NCI-H345 treated with DMSO at 0.1 percent for 48 hours (cell line): ENCODE data around the gene VPS37C.
"Not testable (repeated sequence)": the region's sequence is repeated elsewhere in the genome, so short reads cannot be mapped to it uniquely, and the experiment has no call there.

Experiments used
- DNase-seq: peaks from one replicate; lab custom pipeline; 2025; ENCODE audit not compliant: unreplicated experiment; lab: John Stamatoyannopoulos, UW

Gene VPS37C

DNA sequence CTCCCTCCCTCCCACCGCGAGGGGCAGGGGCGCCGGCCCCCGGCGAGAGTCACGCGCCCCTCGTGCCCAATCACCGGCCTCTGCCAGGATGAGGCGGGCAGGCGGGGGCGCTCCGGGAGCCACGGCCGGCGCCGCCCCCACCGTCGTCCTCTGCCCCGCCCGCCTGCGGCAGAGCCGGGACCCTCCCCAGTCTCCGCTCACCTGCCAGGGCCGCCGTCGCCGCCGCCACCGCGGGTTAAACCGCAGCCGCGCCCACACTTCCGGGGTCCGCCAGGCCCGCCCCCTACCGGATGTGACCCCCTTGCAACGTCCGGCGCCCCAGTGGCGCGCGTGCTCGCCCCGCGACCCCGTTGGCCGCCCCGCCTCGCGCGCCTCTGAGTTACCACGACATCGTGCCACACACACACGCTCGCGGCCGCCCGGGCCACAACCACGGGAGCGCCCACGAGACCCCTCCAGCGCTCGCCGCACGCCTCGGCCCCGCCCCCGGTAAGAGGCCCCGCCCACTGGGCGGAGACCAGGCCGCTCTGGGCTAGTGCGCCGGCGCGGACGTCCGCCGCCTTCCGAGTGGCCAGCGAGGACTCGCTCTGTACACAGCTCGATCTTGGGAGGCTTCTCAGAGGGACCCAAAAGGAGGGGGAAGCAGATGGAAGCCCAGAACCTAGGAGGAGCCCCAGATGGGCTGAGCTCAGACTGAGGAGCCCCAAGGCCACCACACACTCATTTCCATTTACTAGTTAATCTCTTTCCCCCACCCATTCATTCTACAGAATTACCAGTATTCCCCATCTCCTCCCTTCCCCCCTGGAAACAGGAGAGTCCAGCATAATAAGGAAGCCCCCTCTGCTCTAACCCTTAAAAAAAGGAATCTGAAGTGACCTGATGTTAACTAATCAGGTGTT is at the start of gene VPS37C:
Gene VPS37C, minus strand, starts transcription at position 237 of the 902 bp plus-strand sequence. CDS start 22,597 bp downstream, outside the sequence.
- DNase-seq: peak; percentile 72

DNA sequence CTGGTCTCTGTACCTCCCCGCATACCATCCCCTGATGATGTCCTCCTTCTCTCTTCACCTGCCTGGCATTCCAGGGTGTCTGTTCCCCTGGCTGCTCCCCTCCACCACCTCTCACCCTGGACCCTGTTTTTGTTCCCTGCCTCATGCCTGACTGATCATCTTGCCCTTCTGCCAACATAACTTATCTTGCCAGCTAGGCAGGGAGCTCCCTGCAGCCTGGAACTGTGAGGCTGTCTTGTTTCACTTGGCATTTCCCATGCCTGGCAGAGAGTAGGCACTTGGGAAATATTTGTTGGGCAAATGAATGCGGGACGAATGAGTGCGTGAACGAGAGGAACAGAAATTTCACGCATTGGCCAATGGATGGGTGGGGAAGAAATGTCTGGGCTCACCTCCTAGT is 49.4 kb upstream of the VPS37C start:
- DNase-seq: not testable (repeated sequence)

DNA sequence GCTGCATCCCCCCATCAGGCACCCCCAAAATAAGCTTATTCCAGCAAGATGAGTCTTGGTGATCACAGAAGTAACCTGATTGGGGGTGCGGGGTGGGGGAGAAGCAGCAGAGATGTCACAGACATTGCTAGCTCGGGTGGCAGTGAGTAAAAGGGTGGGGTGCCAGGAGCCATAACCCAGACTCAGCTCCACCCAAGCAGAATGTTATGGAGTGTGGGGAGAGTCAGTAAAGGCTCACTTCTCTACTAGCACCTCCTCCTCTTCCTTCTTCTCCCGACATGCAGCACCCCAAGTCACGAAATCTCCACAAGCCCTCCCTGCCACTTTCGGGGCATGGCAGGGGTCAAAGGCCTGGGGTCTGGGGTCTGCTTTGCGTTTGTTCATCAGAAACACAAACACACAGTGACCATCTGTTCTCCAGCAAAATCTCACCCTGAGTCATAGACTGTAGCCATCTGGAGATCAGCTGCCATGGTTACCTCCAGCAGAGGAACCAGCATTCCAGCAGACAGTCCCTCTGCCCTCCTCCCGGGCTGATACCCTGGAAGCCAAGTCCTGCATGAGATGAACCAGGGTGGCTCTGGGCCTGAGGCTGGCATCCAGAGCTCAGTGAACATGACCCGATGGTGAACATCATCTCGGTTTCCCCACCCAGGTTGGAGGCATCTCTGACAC is 46.5 kb upstream of the VPS37C start:
- DNase-seq: not testable (repeated sequence)

DNA sequence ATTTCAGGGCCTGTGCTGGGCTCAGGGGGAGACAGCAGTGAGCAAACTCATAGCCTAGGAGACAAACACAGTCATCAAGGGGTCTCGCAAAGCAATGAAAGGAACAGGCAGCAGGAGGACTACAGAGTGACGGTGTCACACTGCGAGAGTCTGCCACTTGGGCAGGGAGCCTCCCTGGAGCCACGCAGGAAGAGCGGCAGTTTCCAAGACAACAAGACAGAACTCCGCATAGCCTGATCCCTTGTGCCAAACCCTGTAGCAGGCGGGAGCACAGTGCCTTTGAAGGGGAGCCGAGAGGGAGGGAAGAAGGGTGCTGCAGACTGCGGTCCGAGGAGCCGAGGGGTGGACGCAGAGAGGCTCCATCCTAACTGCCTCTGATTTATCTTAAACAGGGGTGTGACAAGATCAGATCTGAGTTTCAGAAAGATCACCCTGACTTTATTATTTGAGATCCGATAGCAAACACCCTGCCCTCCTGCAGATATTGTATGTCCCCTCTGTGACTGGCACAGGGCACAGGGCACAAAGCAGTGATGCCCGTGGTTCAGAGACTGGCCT is 43.4 kb upstream of the VPS37C start:
- DNase-seq: not testable (repeated sequence)

DNA sequence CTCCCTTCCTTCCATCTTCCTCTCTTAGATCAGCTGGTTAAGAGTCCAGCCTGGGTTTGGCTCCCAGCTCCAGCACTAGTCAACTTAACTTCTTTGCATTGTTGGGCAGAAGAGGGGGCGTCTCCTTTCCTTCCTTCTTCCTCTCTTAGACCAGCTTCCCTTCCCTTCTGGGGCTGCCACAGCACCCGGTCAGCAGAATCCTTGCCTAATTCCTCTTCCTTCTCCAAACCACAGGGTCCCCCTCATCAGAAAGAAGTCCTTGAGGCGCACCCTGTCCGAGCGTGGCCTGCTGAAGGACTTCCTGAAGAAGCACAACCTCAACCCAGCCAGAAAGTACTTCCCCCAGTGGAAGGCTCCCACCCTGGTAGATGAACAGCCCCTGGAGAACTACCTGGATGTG is 42.6 kb upstream of the VPS37C start:
- not testable (repeated sequence) for DNase-seq

DNA sequence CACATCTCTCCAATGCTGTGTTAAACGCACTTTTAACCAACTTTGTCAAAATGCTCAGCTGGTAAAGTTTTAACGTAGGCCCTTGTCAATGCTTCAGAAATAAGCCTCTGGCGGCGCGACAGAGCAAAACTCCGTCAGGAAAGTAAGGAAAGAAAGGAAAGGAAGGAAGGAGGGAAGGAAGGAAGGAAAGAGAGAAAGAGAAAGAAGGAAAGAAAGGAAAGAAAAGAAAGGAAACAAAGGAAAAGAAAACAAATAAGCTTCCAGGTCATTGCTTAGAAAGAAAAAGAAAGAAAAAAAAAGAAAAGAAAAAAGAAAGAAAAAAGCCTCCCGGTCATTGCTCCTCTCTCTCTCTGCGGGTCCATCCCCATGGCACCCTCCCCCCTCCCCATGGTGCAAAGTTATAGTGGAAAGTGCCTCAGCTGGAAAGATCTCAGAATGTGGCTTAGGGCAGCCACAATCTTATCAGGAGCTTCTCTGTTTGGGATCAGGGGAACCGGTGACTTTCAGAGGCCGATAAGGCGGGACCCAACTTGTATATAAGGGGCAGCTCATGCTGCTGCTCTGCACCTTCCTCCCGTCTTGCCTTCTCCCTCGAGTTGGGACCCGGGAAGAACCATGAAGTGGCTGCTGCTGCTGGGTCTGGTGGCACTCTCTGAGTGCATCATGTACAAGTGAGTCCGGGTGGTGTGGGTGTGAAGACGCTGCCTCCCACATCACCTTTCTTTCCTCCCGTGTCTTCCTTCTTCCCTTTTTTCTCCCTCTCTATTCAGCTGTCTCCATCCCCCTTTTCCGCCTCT is 41.9 kb upstream of the VPS37C start, which contains the start of gene PGA3:
Gene PGA3, plus strand, starts transcription at position 566 of the 797 bp plus-strand sequence. Its CDS starts 50 bp downstream, at position 616.
- DNase-seq: not testable (repeated sequence)

DNA sequence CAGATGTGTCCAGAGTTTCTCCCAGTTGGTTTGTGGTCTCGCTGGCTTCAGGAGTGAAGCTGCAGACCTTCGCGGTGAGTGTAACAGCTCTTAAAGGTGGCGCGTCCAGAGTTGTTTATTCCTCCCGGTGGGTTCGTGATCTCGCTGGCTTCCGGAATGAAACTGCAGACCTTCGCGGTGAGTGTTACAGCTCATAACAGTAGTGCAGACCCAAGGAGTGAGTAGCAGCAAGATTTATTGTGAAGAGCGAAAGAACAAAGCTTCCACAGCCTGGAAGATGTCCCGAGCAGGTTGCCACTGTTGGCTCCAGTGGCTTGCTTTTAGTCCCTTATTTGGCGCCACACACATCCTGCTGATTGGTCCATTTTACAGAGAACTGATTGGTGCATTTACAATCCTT is 40.2 kb upstream of the VPS37C start:
- no peak for DNase-seq

DNA sequence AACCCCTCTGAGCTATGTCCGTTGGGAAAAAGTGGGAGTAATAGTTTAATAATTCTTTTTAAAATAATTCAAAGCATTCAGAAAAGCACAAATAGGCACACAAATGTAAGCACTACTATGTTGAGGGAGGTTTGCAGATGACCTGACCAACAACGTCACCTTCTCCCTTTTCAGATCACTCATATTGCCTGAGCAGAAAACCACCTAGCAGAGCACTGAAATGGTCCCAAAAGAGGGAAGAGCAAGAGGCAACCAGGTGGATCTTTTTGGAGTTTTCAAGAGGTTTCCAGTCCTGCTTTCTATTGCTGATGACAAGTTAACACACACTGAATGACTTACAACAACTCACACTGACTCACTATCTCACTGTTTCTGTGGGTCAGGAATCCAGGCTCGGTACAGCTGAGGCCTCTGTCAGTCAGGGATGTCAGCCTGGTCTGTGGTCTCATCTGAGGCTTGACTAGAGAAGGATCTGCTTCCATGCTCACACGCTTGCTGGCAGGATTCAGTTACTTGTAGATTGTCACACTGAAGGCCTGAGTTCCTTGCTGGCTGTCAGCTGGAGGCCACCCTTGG is 37.8 kb upstream of the VPS37C start:
- DNase-seq: no peak

DNA sequence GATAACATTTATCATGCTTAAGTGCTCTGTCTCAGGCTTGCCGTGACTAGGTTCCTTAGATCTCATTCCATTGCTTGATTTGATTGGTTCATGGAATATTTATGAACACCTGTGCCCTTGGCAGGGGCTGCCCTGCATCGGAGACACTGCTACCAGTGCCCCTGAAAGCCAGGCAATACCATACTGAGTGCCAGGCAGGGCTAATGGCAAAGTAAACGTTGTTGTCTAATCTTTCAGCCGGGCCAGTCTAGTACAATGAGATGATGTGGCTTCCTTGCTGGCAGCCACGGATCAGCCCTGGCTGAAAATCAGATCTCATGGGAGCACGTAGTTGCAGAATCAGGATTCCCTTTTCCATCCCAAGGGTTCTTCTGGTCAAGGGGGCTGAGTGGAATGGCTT is 37.1 kb upstream of the VPS37C start:
- DNase-seq: no peak

DNA sequence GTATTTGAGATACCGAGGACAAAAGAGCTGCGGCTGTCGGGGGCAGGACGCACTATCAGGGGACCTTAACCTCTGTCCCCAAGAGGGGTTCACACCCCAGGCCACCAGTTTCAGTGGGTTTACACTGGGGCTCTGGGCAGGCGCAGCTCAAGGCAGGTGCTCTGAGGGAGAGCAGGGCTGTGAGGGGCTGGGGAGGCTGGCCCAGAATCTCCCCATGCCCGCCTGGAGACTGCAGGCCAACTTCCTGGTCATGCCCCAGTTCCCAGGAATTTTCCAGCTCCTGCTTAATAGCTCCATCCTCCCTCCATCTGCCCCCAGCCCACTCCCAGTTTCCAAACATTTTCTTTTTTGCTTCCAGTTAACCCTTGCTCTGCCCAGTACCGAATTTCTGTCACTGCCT is 34.5 kb upstream of the VPS37C start:
- no peak for DNase-seq

DNA sequence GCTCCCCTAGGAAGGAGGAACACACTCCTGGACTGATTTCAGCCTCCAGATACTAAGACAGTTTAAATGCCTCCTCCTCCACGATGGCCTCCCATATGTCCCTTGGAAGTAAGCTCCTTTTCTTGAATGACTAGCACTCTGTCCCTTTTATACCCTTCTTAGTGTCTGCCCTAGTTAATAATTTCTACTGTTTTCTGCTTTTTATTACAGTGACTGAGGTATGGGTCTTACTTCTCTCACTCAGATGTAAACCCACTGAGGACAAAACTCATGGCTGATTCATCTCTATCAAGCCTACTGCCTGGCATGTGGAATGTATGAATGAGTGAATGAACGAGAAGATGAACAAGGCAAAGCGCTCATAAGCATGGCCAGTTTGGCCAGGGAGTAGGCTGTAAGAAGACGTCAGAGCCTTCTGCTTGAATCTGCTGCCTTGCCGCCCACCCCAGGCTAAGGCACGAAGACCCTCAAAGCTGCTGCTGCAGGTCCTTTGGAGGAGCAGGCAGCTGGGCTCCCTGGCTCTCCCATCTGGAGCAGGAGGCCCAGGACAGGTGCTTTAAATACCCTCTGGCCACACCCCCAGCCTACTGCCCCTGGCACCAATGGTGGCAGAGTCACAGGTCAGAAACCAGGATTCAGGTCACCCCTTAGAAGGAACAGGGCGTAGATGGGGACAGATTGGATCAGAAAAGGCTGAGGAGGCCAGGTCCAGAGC is 33.9 kb upstream of the VPS37C start:
- no peak for DNase-seq

DNA sequence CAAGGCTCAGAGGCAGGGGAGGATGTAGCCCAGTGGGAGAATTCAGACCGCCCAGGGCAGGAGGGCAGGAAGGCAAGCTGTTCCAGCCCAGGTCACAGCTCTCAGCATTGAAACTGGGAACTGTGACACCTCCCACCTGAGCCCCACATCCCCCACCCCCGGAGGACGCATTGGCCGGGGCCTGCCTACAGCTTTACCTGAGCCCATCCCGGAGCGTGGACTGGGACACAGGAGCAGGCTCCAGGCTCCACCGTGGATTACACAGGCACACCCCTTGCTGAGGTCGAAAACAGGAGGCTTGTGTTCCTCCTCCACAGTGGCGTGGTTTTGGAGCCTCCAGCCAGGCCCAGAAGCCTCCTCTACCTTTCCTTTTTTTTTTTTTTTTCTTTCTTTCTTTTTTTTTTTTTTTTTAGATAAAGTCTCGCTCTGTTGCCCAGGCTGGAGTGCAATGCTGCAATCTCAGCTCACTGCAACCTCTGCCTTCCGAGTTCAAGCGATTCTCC is 33.0 kb upstream of the VPS37C start:
- no peak for DNase-seq

DNA sequence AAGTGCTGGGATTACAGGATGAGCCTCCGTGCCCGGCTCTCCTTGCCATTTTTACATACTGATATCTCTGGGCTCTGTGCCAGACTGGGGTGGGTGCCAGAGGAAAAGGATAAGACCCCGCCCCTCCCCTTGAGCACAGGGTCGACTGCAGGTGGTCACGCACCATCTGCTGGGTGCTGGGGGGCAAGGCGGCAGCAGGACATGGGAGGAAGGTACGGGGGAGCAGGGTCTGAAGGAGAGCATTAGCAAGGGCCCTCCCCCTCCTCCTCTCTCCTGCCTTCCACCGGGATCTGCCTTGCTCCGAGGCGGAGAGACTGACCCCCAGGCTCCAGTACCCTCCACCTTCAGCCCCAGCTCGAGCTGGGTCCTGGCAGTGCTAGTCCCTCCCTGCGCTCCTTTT is 32.4 kb upstream of the VPS37C start:
- DNase-seq: peak; percentile 3

DNA sequence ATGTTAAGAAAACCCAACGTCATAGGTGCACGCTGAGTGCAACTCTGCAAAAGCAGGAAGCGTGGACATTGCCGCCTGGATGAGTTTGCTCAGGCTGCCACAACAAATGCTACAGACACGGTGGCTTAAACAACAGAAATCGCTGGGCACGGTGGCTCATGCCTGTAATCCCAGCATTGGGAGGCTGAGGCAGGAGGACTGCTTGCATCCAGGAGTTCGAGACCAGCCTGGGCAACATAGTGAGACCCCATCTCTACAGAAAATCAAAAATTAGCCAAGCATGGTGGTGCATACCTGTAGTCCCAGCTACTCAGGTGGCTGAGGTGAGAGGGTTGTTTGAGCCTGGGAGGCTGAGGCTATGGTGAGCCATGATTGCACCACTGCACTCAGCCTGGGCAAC is 28.7 kb upstream of the VPS37C start:
- no peak for DNase-seq

DNA sequence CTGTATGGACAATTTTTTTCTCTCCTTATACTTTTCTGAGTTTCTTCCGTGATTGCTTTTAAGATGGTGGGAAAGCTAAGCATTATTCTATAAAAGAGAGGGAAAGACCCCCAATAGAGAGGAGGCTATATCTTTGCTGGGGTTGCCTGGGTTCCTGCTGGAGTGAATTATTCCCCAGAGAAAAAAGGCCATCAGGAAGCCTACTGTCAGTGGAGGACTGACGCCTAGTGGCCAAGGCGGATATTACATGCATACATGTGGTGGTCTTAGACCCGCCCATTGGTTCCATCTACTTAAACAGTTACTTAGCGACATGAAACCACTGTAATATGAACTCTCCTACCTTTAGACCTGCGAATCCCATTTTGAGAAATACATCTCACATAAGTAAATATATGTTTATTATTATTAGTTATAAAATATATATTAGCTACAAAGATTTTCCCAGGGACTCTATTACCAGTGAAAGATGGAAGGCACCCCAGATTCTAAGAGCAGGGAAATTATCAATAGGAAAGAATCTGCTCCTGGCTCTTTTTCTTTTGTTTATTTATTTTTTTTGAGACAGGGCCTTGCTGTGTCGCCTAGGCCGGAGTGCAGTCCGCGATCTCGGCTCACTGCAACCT is 26.4 kb upstream of the VPS37C start:
- DNase-seq: peak; percentile 81

DNA sequence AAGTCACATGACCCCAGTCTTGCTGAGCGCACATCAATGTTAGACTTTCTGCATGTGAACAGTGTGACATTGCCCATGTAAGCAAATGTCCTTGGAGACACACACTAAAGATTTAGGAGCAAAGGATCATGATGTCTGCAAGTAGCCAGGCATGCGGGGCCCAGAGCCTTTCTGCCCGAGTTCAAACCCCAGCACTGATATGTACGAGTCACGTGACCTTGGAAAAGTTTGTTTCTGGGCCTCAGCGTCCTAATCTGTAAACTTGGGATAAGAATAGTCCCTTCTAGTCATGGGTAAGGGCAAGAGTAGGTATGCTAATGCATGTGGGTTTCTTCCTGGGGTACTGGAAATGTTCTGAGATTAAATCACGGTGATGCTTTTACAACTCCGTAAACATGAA is 25.3 kb upstream of the VPS37C start:
- DNase-seq: no peak

DNA sequence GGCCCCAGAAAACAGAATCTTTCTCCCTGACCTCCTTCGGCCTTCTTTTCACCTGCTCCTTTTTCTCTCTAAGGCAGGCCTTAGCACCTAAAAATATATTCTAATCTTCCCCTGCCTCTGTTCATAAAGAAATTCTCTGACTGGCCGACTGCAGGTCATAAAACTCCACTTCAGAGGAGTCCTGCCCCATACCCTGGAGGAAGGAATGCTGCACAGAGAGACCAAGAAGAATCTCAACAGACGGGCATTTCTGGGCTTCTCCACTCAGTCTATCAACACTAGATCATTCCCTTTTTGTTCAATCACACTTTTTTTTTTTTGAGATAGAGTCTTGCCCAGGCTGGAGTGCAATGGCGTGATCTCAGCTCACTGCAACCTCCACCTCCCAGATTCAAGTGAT is 22.4 kb upstream of the VPS37C start:
- no peak for DNase-seq

DNA sequence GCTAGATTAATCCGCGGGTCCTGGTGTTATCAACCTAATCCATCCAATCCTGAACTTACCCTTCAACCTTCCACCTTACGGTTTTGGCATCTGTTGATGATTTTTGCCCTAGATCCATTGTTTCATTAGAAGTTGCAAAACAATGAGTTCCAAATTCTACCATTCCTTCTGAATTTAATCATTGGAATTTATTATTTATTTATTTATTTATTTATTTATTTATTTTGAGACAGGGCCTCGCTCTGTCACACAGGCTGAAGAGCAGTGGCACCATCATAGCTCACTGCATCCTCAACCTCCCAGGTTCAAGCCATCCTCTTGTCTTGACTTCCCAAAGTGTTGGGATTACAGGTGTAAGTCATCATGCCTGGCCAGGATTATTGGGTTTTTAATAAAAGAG is 20.3 kb upstream of the VPS37C start:
- no peak for DNase-seq

DNA sequence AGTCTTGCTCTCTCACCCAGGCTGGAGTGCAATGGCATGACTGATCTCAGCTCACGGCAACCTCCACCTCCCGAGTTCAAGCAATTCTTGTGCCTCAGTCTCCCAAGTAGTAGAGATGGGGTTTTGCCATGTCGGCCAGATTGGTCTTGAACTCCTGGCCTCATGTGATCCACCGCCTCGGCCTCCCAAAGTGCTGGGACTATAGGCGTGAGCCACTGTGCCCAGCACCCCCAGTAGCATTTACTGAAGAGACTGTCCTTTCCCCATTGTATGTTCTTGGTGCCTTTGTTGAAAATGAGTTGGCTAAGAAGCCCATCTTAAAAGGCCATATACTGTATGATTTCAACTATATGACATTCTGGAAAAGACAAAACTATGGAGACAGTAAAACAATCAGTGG is 19.0 kb upstream of the VPS37C start:
- not testable (repeated sequence) for DNase-seq
